K562 (cell line): Measurements from ENCODE around the gene AGAP1. TPM values are rescaled to one million over a fixed set of nuclear protein-coding genes. Genes with fewer than 3 reads are reported as not detected.

Source experiments
- ASH1L ChIP-seq: fragments of 450-650 bp; IDR thresholded peaks from 2 replicates; pipeline ENCODE4 v1.6.1; 2018; ENCODE audit warnings: borderline replicate concordance, mild to moderate bottlenecking, low read depth; ENCODE audit not compliant: partially characterized antibody
- CBFA2T2 ChIP-seq: fragments of 450-650 bp; conservative IDR thresholded peaks from 2 replicates; pipeline ENCODE4 v1.6.1; 2017; ENCODE audit warnings: mild to moderate bottlenecking
- CBX2 ChIP-seq: fragments of 200-600 bp; sonication (generic); IDR thresholded peaks from one replicate; pipeline ENCODE4 v1.6.1; 2012; ENCODE audit warnings: mild to moderate bottlenecking, low read length, inconsistent platforms; ENCODE audit not compliant: insufficient read depth, poor library complexity, severe bottlenecking
- CEBPG ChIP-seq, 3 experiments: fragments of 200-800 bp in 1 of 3; sonication (Bioruptor generic) in 1 of 3; sonication (generic) in 1 of 3; formaldehyde crosslinking in 1 of 3; IDR thresholded peaks in 2 of 3; conservative IDR thresholded peaks in 1 of 3; 2 replicates each; pipeline versions ENCODE4 v1.6.1 to v1.8.0; 2016 to 2022; ENCODE audit warnings: missing compliant biosample characterization in 2 of 3, missing genetic modification characterization in 2 of 3, mild to moderate bottlenecking in 1 of 3, missing genetic modification reagents in 1 of 3
- NFIX ChIP-seq: fragments of 250-450 bp; sonication (Bioruptor Pico); IDR thresholded peaks from 2 replicates; pipeline ENCODE4 v1.4.0; 2020; ENCODE audit warnings: low read depth, mild to moderate bottlenecking, moderate library complexity
- TRIM24 ChIP-seq, 2 experiments: fragments of 450-650 bp; IDR thresholded peaks; 2 replicates each; pipeline ENCODE4 v1.6.1; 2016
- ZNF232 ChIP-seq: sonication (generic); formaldehyde crosslinking; IDR thresholded peaks from 2 replicates; pipeline ENCODE4 v1.8.0; 2022; ENCODE audit warnings: mild to moderate bottlenecking, missing genetic modification reagents
- polyA plus RNA-seq, 8 experiments: library from polyadenylated mRNA; depleted of rRNA in 4 of 8; stranded (reverse) in 5 of 8; unstranded in 3 of 8; fragments of >200 nt; fragmentation: Nextera tagmentation in 2 of 8; fragmentation: Illumina TruSeq in 1 of 8; extraction: Ambion mirVana in 2 of 8; extraction: Trizol in 1 of 8; gene quantifications; 2 replicates each; pipeline versions ENCODE4 v1.2.1 to v1.2.3, GENCODE V29; 2011 to 2014; ENCODE audit warnings: inconsistent platforms in 1 of 8, missing spikeins in 1 of 8
- total RNA-seq, 7 experiments: library from RNA; depleted of rRNA in 6 of 7; stranded (reverse); fragments of >200 nt in 6 of 7; fragmentation: Illumina TruSeq in 2 of 7; extraction: Trizol in 2 of 7; gene quantifications; 2 replicates each; pipeline versions ENCODE4 v1.2.1 to v1.2.3, GENCODE V29; 2011 to 2021; ENCODE audit warnings: low replicate concordance in 1 of 7
- TF ChIP-seq, protein P1 (sequence below): fragments of 450-650 bp; IDR thresholded peaks from 2 replicates; pipeline ENCODE4 v1.6.1; 2016; ENCODE audit warnings: missing biosample characterization, missing genetic modification characterization
- TF ChIP-seq, protein P2 (sequence below): IDR thresholded peaks from 2 replicates; pipeline ENCODE4 v1.6.1; 2012; ENCODE audit warnings: low read depth, low read length, improper control_type of control experiment, borderline replicate concordance

Gene AGAP1
- total and polyA plus RNA-seq, 9 of the 15 experiments (the other 6 are each of a cell fraction or from before 2014, with no cell fraction given) = 1.3 to 24.0 (median 10.6) TPM

DNA sequence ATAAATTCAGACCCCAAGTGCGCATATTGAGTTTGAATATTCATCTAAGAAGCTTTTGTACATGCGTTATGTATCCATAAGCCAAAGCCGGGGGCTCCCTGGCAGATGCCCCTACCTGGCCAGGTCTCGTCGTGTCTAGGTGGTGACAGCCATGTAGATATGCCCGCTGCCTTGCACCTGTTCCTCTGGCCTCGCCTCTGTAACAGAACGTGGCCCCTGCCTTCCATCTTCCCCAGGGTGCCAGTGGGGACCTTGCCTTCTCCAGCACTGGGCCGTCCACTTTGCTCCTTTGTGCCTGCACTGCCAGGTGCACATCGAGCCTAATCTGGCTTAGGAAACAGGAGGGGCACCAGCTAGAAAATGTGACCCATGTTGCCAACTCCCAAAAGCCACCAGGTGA, 198.2 kb downstream of the AGAP1 start (continued):
- no peak for TF ChIP-seq NFIX
- no peak for TF ChIP-seq ZNF232 (CRISPR knock-in tag)
- TF ChIP-seq, protein P1, sequence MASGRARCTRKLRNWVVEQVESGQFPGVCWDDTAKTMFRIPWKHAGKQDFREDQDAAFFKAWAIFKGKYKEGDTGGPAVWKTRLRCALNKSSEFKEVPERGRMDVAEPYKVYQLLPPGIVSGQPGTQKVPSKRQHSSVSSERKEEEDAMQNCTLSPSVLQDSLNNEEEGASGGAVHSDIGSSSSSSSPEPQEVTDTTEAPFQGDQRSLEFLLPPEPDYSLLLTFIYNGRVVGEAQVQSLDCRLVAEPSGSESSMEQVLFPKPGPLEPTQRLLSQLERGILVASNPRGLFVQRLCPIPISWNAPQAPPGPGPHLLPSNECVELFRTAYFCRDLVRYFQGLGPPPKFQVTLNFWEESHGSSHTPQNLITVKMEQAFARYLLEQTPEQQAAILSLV (tag) = no peak
- no peak for TF ChIP-seq ASH1L
- TF ChIP-seq TRIM24 (IDR thresholded peaks at IDR 0.05) = no peak
- TF ChIP-seq CBX2 = no peak
- TF ChIP-seq, protein P2, sequence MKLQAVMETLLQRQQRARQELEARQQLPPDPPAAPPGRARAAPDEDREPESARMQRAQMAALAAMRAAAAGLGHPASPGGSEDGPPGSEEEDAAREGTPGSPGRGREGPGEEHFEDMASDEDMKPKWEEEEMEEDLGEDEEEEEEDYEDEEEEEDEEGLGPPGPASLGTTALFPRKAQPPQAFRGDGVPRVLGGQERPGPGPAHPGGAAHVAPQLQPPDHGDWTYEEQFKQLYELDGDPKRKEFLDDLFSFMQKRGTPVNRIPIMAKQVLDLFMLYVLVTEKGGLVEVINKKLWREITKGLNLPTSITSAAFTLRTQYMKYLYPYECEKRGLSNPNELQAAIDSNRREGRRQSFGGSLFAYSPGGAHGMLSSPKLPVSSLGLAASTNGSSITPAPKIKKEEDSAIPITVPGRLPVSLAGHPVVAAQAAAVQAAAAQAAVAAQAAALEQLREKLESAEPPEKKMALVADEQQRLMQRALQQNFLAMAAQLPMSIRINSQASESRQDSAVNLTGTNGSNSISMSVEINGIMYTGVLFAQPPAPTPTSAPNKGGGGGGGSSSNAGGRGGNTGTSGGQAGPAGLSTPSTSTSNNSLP = no peak
- TF ChIP-seq CEBPG (CRISPR knock-in tag; IDR thresholded peaks at IDR 0.05) = no peak
- no peak for TF ChIP-seq CEBPG (tag; conservative IDR thresholded peaks at IDR 0.05 in 1 of 2, IDR thresholded peaks at IDR 0.05 in 1 of 2)
- no peak for TF ChIP-seq CBFA2T2
